ENCODE data around the gene EXOC6B. TPM values are rescaled to one million over a fixed set of nuclear protein-coding genes. Genes with fewer than 3 reads are reported as not detected.
"Not testable (repeated sequence)": the region's sequence is repeated elsewhere in the genome, so short reads cannot be mapped to it uniquely, and the experiment has no call there.

EXOC6B gene
- total RNA-seq, 1 donor from 2014 or later = 32.4 TPM

DNA sequence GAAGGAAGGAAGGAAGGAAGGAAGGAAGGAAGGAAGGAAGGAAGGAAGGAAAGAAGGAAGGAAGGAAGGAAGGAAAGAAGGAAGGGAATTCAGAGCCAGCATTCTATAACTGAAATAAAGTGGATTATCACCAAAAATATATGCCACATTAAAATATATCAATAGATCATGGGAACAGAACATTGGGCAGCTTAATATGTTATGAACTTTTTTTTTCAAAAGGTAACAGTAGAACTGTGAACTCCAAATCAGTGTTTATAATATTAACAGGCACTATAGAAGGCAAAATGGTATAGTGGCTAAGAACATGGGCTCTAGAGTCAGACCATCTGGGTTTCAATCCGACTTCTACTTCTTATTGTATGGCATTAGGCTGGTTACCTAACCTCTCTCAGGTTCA is 313.5 kb downstream of the EXOC6B start:
- H3K4me3 ChIP-seq = no peak overlapping the region
- H3K27ac ChIP-seq = no peak overlapping the region
- peaks cover 0 to 2% of the 10 kb centered on the region in 2 donors for H3K36me3 ChIP-seq
- no peaks in the 10 kb centered on the region for H3K27me3 ChIP-seq
- no peak for DNase-seq (ENCODE audit: low spot score in 2 of 2)
- no peaks in the 10 kb centered on the region for H3K4me1 ChIP-seq
- TF ChIP-seq, protein P1, sequence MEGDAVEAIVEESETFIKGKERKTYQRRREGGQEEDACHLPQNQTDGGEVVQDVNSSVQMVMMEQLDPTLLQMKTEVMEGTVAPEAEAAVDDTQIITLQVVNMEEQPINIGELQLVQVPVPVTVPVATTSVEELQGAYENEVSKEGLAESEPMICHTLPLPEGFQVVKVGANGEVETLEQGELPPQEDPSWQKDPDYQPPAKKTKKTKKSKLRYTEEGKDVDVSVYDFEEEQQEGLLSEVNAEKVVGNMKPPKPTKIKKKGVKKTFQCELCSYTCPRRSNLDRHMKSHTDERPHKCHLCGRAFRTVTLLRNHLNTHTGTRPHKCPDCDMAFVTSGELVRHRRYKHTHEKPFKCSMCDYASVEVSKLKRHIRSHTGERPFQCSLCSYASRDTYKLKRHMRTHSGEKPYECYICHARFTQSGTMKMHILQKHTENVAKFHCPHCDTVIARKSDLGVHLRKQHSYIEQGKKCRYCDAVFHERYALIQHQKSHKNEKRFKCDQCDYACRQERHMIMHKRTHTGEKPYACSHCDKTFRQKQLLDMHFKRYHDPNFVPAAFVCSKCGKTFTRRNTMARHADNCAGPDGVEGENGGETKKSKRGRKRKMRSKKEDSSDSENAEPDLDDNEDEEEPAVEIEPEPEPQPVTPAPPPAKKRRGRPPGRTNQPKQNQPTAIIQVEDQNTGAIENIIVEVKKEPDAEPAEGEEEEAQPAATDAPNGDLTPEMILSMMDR (IDR thresholded peaks at IDR 0.05) = no peak
- no peaks in the 10 kb centered on the region for H3K9me3 ChIP-seq
- intact Hi-C loops (cut with DNase I) = no loop called here

DNA sequence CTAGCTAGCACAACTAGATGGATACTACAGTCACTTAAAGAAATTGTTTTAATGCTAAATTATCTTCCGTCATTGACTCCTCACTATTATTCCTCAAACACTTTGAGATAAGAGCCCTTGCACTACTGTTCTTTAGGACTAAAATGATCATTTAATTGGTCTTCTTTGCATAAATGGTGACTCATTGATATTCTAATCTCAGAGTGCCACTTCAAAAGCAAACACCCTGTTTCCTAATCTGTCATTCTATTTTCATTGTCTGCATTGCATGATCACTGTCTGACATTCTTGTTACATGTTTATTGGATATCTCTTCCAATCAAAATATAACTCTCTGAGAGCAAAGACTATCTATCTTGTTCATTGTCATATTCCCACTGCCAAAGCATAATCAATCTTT is 313.9 kb downstream of the EXOC6B start:
- H3K9me3 ChIP-seq = no peaks in the 10 kb centered on the region
- no peak overlapping the region for H3K27ac ChIP-seq
- peaks cover 0 to 2% of the 10 kb centered on the region in 2 donors for H3K36me3 ChIP-seq
- DNase-seq (ENCODE audit: low spot score in 2 of 2) = no peak
- no peak overlapping the region for H3K4me3 ChIP-seq
- intact Hi-C loops (cut with DNase I) = no loop called here
- TF ChIP-seq, protein P1 (IDR thresholded peaks at IDR 0.05) = no peak
- H3K4me1 ChIP-seq = no peaks in the 10 kb centered on the region
- no peaks in the 10 kb centered on the region for H3K27me3 ChIP-seq

DNA sequence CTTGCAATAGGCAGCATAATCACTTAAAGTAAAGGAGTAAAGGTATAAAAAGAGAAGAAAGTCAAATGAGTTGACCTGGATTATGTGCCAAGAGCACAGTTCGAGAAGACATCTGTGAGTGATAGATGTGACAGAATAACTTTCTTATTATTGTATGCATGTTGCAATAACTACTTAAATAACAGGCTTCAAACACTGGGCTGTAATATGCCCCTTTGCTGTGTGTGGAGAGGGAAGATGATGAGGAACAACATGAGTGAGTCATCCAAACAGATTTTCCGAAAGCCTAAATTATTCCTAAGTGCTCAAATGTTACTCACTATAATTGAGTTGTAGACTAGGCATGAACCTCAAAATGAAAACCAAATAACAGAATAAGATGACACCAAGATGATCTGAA is 328.1 kb downstream of the EXOC6B start:
- Histone ChIP-seq H3K9me3 (no peaks in the 10 kb centered on the region), H3K27me3 (no peaks in the 10 kb centered on the region), H3K4me3 (no peak overlapping the region), H3K27ac (no peak overlapping the region), H3K36me3 (peaks cover 0 to 19% of the 10 kb centered on the region in 2 donors), H3K4me1 (no peaks in the 10 kb centered on the region)
- TF ChIP-seq, protein P1 (IDR thresholded peaks at IDR 0.05) = no peak
- intact Hi-C loops (cut with DNase I) = no loop called here
- DNase-seq (ENCODE audit: low spot score in 2 of 2) = no peak

DNA sequence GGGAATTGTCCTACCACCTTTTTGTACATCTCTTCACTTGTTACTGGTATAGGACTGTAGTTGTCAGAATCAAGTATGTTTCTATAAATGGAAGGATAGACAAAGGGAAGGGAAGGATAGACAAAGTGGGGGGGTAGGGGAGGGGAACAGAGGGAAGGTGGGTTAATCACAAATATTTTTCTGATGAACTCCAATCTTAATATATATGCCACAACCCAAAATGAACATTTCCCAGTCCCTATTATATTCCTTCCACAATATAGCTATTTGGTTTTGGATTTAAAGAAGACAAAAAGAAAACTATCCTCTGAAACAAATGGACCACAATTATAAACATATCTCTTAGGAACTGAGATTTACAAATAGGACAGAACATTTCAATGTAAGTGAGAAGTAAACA is 329.4 kb downstream of the EXOC6B start:
- intact Hi-C loops (cut with DNase I) = no loop called here
- TF ChIP-seq, protein P1 (IDR thresholded peaks at IDR 0.05) = no peak
- no peak for DNase-seq (ENCODE audit: low spot score in 2 of 2)
- Histone ChIP-seq H3K27me3 (no peaks in the 10 kb centered on the region), H3K4me1 (no peaks in the 10 kb centered on the region), H3K4me3 (no peak overlapping the region), H3K9me3 (no peaks in the 10 kb centered on the region), H3K36me3 (peaks cover 3 to 18% of the 10 kb centered on the region in 2 donors), H3K27ac (no peak overlapping the region)

DNA sequence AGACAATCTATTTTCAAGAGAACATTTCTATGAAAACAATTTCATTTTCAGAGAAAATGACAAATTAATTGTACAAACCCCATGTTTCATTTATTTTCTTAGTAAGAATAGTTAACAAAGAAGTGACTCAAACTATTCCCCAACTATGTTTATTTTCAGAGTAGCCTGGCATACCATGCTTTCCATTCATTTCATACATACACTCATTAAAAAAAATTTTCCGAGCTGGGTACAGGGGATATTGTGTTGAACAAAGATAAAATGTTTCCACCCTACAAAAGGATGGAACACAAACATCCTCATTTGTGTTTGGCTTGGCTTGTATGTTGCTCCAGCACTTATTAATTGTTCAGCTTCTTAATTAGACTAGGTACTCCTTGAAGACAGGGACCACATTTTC is 331.4 kb downstream of the EXOC6B start:
- Histone ChIP-seq H3K36me3 (peaks cover 6 to 14% of the 10 kb centered on the region in 2 donors), H3K4me1 (no peaks in the 10 kb centered on the region), H3K27me3 (no peaks in the 10 kb centered on the region), H3K27ac (no peak overlapping the region), H3K9me3 (no peaks in the 10 kb centered on the region), H3K4me3 (no peak overlapping the region)
- TF ChIP-seq, protein P1 (IDR thresholded peaks at IDR 0.05) = no peak
- intact Hi-C loops (cut with DNase I) = no loop called here
- no peak for DNase-seq (ENCODE audit: low spot score in 2 of 2)

DNA sequence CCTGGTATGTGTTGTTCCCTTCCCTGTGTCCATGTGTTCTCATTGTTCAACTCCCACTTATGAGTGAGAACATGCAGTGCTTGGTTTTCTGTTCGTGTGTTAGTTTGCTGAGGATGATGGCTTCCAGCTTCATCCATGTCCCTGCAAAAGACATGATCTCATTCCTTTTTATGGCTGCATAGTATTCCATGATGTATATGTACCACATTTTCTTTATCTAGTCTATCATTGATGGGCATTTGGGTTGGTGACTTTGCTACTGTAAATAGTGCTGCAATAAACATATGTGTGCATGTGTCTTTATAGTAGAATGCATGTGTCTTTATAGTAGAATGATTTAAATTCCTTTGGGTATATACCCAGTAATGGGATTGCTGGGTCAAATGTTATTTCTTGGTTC is 341.2 kb downstream of the EXOC6B start:
- peaks cover 9 to 25% of the 10 kb centered on the region in 2 donors for H3K36me3 ChIP-seq
- intact Hi-C loops (cut with DNase I); H3K27me3 ChIP-seq; H3K9me3 ChIP-seq; DNase-seq (ENCODE audit: low spot score in 2 of 2); H3K4me3 ChIP-seq; H3K4me1 ChIP-seq; H3K27ac ChIP-seq: not testable (repeated sequence)
